GM23338 (cell line): ENCODE measurements around the gene NADK. TPM values are rescaled to one million over a fixed set of nuclear protein-coding genes. Genes with fewer than 3 reads are reported as not detected.
A peak's percentile ranks its signal among the peaks of the same experiment; 100 is the strongest.

ENCODE experiments used
- ATAC-seq: fragments of 200-7000 bp; cut with Tn5 transposase; 3 replicates; pipeline ENCODE4 v1.9.1; 2020
- DNase-seq: peaks from one replicate; pipeline ENCODE4 v3.0.0-alpha.2; 2015; ENCODE audit warnings: low spot score
- H2AFZ ChIP-seq: fragments of 200-600 bp; sonication (generic); 2 replicates; pipeline ENCODE4 v1.8.0; 2016; ENCODE audit warnings: antibody characterized with exemption, mild to moderate bottlenecking, moderate library complexity
- H3F3A ChIP-seq: fragments of 200-600 bp; sonication (generic); replicated peaks from 2 replicates; pipeline ENCODE4 v1.8.0; 2017; ENCODE audit warnings: antibody characterized with exemption, mixed run types, low read depth
- H3K27ac ChIP-seq: fragments of 200-600 bp; sonication (generic); 2 replicates; pipeline ENCODE4 v1.6.1; 2016; ENCODE audit warnings: low read depth
- H3K27me3 ChIP-seq: fragments of 200-600 bp; sonication (generic); 2 replicates; pipeline ENCODE4 v1.8.0; 2016; ENCODE audit warnings: mild to moderate bottlenecking, mixed run types, moderate library complexity; ENCODE audit not compliant: insufficient read depth
- H3K36me3 ChIP-seq: fragments of 200-600 bp; sonication (generic); 2 replicates; pipeline ENCODE4 v1.8.0; 2016; ENCODE audit warnings: mild to moderate bottlenecking; ENCODE audit not compliant: insufficient read depth
- H3K4me1 ChIP-seq: fragments of 200-600 bp; sonication (generic); 2 replicates; pipeline ENCODE4 v1.8.0; 2016; ENCODE audit warnings: mild to moderate bottlenecking, moderate library complexity; ENCODE audit not compliant: insufficient read depth
- H3K4me2 ChIP-seq: fragments of 200-600 bp; sonication (generic); 2 replicates; pipeline ENCODE4 v1.7.1; 2017; ENCODE audit warnings: mixed run types
- H3K4me3 ChIP-seq: fragments of 200-600 bp; sonication (generic); 2 replicates; pipeline ENCODE4 v1.6.1; 2016; ENCODE audit warnings: mixed run types
- H3K79me2 ChIP-seq: fragments of 200-600 bp; sonication (generic); replicated peaks from 2 replicates; pipeline ENCODE4 v1.8.0; 2017; ENCODE audit warnings: mild to moderate bottlenecking; ENCODE audit not compliant: insufficient read depth
- H3K9me2 ChIP-seq: fragments of 200-600 bp; sonication (generic); 2 replicates; pipeline ENCODE4 v1.8.0; 2017; ENCODE audit not compliant: insufficient read depth
- H4K20me1 ChIP-seq: fragments of 200-600 bp; sonication (generic); replicated peaks from 2 replicates; pipeline ENCODE4 v1.8.0; 2017; ENCODE audit warnings: mild to moderate bottlenecking; ENCODE audit not compliant: insufficient read depth
- H3K27ac Mint-ChIP-seq: 2 replicates; pipeline ENCODE4 v1.8.0; 2020; ENCODE audit warnings: inconsistent platforms, mild to moderate bottlenecking, moderate library complexity, mixed read lengths
- H3K27me3 Mint-ChIP-seq: 3 replicates; pipeline ENCODE4 v1.8.0; 2022; ENCODE audit warnings: low read depth, mild to moderate bottlenecking, moderate library complexity, mixed read lengths, inconsistent platforms; ENCODE audit not compliant: insufficient read depth, poor library complexity
- H3K36me3 Mint-ChIP-seq: 3 replicates; pipeline ENCODE4 v1.8.0; 2021; ENCODE audit warnings: low read depth, mild to moderate bottlenecking, inconsistent platforms, moderate library complexity, mixed read lengths
- H3K4me1 Mint-ChIP-seq: 3 replicates; pipeline ENCODE4 v1.8.0; 2020; ENCODE audit warnings: mild to moderate bottlenecking, inconsistent platforms, mixed read lengths
- H3K4me3 Mint-ChIP-seq: 3 replicates; pipeline ENCODE4 v1.8.0; 2021; ENCODE audit warnings: moderate library complexity, mild to moderate bottlenecking, inconsistent platforms, mixed read lengths
- H3K9me3 Mint-ChIP-seq: 3 replicates; pipeline ENCODE4 v1.8.0; 2020; ENCODE audit warnings: moderate library complexity, mild to moderate bottlenecking, inconsistent platforms, mixed read lengths
- CREB1 ChIP-seq: fragments of 250-450 bp; sonication (Bioruptor Pico); IDR thresholded peaks from 2 replicates; pipeline ENCODE4 v1.5.0; 2020; ENCODE audit warnings: low read depth, mild to moderate bottlenecking, moderate library complexity
- EZH2 ChIP-seq: fragments of 200-600 bp; sonication (generic); IDR thresholded peaks from one replicate; pipeline ENCODE4 v1.8.0; 2017; ENCODE audit warnings: antibody characterized with exemption, mild to moderate bottlenecking, low read depth; ENCODE audit not compliant: unreplicated experiment
- EZH2phosphoT487 ChIP-seq: fragments of 200-600 bp; sonication (generic); IDR thresholded peaks from one replicate; pipeline ENCODE4 v1.8.1; 2018; ENCODE audit warnings: antibody characterized with exemption; ENCODE audit not compliant: unreplicated experiment
- JUNB ChIP-seq: IDR thresholded peaks from one replicate; pipeline ENCODE4 v1.6.1; 2016; ENCODE audit warnings: antibody characterized with exemption; ENCODE audit not compliant: unreplicated experiment
- NANOG ChIP-seq: IDR thresholded peaks from 2 replicates; pipeline ENCODE4 v1.6.1; 2016; ENCODE audit warnings: antibody characterized with exemption, borderline replicate concordance
- POLR2AphosphoS5 ChIP-seq: IDR thresholded peaks from 2 replicates; pipeline ENCODE4 v1.6.1; 2016; ENCODE audit warnings: antibody characterized with exemption, low read depth
- STAT1 ChIP-seq: IDR thresholded peaks from one replicate; pipeline ENCODE4 v1.6.1; 2016; ENCODE audit warnings: antibody characterized with exemption; ENCODE audit not compliant: unreplicated experiment
- ZNF114 ChIP-seq: fragments of 250-450 bp; sonication (Bioruptor Pico); IDR thresholded peaks from 2 replicates; pipeline ENCODE4 v1.5.0; 2020; ENCODE audit warnings: mild to moderate bottlenecking, moderate library complexity
- ZNF331 ChIP-seq: fragments of 250-450 bp; sonication (Bioruptor Pico); IDR thresholded peaks from 2 replicates; pipeline ENCODE4 v1.5.0; 2020; ENCODE audit warnings: low read depth, mild to moderate bottlenecking, moderate library complexity
- polyA plus RNA-seq: library from polyadenylated mRNA; unstranded; fragments of >200 nt; fragmentation: Nextera tagmentation; extraction: Ambion mirVana; gene quantifications from 2 replicates; pipeline ENCODE4 v1.2.1, GENCODE V29; 2016
- total RNA-seq: library from RNA; depleted of rRNA; stranded (reverse); fragments of >200 nt; shearing (Covaris generic); gene quantifications from 2 replicates; pipeline ENCODE4 v1.2.3, GENCODE V29; 2014
- TF ChIP-seq, protein P1 (sequence below): IDR thresholded peaks from one replicate; pipeline ENCODE4 v1.6.1; 2018; ENCODE audit warnings: antibody characterized with exemption; ENCODE audit not compliant: unreplicated experiment
- TF ChIP-seq, protein P2 (sequence below): fragments of 250-450 bp; sonication (Bioruptor Pico); IDR thresholded peaks from 2 replicates; pipeline ENCODE4 v1.5.0; 2020; ENCODE audit warnings: mild to moderate bottlenecking, moderate library complexity
- TF ChIP-seq, protein P3 (sequence below), 2 experiments: fragments of 200-600 bp in 1 of 2; sonication (generic) in 1 of 2; conservative IDR thresholded peaks; 2 replicates each; pipeline versions ENCODE4 v1.5.1 to v1.6.1; 2016 to 2017; ENCODE audit warnings: antibody characterized with exemption in 2 of 2, low read depth in 2 of 2, mild to moderate bottlenecking in 2 of 2, moderate library complexity in 1 of 2
- TF ChIP-seq, protein P4 (sequence below): IDR thresholded peaks from 2 replicates; pipeline ENCODE4 v1.6.1; 2016; ENCODE audit warnings: antibody characterized with exemption

Gene NADK
- total and polyA plus RNA-seq, 2 experiments from 2014 or later: 45.3 to 73.2 TPM

DNA sequence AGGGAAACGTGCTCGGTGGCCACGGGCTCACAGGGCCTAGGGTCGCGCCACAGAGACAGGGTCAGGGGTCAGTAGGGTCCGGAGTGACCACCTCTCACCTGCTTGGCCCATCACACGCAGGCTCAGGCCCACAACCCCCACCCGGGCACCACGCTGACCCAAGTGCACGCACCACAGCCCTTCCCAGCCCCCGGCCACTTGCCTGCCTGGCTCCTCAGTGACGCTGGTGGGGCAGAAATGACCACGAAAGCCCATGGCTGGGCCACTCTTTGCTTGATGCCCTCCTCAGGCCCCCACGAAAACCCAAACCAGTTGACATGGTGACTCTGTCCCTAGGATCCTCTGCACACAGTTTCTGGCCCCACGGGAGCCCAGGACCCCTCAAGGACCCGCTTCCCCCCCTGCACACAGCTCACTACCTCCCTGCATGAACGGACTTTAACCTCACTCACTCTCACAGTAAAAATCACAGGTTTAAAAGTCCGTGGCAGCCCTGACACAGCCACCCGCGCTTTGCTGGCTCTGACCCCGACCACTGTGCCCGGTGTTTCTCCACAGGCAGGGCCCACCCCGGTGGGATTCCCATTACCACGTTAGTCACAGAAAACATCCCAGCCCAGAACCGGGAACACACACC lies 20.7 kb downstream of the NADK start:
- peaks cover 73% of the 10 kb centered on the region for H3K36me3 Mint-ChIP-seq
- H3K4me2 ChIP-seq: no peak overlapping the region
- no peaks in the 10 kb centered on the region for H3K4me1 ChIP-seq
- peaks cover 16% of the 10 kb centered on the region; the same call in 1 of the 2 replicates for H3K36me3 ChIP-seq
- no peak overlapping the region for H3K27ac ChIP-seq
- peak overlapping the region; percentile 53; the same call in 1 of the 2 replicates for H3K27ac Mint-ChIP-seq
- no peaks in the 10 kb centered on the region for H3K9me2 ChIP-seq
- no peaks in the 10 kb centered on the region for H3K27me3 ChIP-seq
- no peaks in the 10 kb centered on the region for H3K9me3 Mint-ChIP-seq
- peaks cover 33% of the 10 kb centered on the region for H3K79me2 ChIP-seq
- H3K4me1 Mint-ChIP-seq: peaks cover 1% of the 10 kb centered on the region; the same call in 2 of the 3 replicates
- H3F3A ChIP-seq: peaks cover 11% of the 10 kb centered on the region; the same call in 1 of the 2 replicates
- peaks cover 15% of the 10 kb centered on the region for H3K27me3 Mint-ChIP-seq
- no peak overlapping the region; the same call in 2 of the 3 replicates for H3K4me3 Mint-ChIP-seq
- ATAC-seq: no peak
- DNase-seq: no peak
- H3K4me3 ChIP-seq: no peak overlapping the region
- TF ChIP-seq STAT1 (no peak), EZH2phosphoT487 (no peak), POLR2AphosphoS5 (no peak), JUNB (no peak), CREB1 (no peak), ZNF114 (no peak), ZNF331 (CRISPR knock-in tag) (no peak), NANOG (no peak), EZH2 (no peak)
- TF ChIP-seq, protein P1, sequence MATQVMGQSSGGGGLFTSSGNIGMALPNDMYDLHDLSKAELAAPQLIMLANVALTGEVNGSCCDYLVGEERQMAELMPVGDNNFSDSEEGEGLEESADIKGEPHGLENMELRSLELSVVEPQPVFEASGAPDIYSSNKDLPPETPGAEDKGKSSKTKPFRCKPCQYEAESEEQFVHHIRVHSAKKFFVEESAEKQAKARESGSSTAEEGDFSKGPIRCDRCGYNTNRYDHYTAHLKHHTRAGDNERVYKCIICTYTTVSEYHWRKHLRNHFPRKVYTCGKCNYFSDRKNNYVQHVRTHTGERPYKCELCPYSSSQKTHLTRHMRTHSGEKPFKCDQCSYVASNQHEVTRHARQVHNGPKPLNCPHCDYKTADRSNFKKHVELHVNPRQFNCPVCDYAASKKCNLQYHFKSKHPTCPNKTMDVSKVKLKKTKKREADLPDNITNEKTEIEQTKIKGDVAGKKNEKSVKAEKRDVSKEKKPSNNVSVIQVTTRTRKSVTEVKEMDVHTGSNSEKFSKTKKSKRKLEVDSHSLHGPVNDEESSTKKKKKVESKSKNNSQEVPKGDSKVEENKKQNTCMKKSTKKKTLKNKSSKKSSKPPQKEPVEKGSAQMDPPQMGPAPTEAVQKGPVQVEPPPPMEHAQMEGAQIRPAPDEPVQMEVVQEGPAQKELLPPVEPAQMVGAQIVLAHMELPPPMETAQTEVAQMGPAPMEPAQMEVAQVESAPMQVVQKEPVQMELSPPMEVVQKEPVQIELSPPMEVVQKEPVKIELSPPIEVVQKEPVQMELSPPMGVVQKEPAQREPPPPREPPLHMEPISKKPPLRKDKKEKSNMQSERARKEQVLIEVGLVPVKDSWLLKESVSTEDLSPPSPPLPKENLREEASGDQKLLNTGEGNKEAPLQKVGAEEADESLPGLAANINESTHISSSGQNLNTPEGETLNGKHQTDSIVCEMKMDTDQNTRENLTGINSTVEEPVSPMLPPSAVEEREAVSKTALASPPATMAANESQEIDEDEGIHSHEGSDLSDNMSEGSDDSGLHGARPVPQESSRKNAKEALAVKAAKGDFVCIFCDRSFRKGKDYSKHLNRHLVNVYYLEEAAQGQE: no peak
- TF ChIP-seq, protein P2, sequence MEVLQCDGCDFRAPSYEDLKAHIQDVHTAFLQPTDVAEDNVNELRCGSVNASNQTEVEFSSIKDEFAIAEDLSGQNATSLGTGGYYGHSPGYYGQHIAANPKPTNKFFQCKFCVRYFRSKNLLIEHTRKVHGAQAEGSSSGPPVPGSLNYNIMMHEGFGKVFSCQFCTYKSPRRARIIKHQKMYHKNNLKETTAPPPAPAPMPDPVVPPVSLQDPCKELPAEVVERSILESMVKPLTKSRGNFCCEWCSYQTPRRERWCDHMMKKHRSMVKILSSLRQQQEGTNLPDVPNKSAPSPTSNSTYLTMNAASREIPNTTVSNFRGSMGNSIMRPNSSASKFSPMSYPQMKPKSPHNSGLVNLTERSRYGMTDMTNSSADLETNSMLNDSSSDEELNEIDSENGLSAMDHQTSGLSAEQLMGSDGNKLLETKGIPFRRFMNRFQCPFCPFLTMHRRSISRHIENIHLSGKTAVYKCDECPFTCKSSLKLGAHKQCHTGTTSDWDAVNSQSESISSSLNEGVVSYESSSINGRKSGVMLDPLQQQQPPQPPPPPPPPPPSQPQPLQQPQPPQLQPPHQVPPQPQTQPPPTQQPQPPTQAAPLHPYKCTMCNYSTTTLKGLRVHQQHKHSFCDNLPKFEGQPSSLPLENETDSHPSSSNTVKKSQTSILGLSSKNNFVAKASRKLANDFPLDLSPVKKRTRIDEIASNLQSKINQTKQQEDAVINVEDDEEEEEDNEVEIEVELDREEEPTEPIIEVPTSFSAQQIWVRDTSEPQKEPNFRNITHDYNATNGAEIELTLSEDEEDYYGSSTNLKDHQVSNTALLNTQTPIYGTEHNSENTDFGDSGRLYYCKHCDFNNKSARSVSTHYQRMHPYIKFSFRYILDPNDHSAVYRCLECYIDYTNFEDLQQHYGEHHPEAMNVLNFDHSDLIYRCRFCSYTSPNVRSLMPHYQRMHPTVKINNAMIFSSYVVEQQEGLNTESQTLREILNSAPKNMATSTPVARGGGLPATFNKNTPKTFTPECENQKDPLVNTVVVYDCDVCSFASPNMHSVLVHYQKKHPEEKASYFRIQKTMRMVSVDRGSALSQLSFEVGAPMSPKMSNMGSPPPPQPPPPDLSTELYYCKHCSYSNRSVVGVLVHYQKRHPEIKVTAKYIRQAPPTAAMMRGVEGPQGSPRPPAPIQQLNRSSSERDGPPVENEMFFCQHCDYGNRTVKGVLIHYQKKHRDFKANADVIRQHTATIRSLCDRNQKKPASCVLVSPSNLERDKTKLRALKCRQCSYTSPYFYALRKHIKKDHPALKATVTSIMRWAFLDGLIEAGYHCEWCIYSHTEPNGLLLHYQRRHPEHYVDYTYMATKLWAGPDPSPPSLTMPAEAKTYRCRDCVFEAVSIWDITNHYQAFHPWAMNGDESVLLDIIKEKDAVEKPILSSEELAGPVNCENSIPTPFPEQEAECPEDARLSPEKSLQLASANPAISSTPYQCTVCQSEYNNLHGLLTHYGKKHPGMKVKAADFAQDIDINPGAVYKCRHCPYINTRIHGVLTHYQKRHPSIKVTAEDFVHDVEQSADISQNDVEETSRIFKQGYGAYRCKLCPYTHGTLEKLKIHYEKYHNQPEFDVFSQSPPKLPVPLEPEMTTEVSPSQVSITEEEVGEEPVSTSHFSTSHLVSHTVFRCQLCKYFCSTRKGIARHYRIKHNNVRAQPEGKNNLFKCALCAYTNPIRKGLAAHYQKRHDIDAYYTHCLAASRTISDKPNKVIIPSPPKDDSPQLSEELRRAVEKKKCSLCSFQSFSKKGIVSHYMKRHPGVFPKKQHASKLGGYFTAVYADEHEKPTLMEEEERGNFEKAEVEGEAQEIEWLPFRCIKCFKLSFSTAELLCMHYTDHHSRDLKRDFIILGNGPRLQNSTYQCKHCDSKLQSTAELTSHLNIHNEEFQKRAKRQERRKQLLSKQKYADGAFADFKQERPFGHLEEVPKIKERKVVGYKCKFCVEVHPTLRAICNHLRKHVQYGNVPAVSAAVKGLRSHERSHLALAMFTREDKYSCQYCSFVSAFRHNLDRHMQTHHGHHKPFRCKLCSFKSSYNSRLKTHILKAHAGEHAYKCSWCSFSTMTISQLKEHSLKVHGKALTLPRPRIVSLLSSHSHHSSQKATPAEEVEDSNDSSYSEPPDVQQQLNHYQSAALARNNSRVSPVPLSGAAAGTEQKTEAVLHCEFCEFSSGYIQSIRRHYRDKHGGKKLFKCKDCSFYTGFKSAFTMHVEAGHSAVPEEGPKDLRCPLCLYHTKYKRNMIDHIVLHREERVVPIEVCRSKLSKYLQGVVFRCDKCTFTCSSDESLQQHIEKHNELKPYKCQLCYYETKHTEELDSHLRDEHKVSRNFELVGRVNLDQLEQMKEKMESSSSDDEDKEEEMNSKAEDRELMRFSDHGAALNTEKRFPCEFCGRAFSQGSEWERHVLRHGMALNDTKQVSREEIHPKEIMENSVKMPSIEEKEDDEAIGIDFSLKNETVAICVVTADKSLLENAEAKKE (CRISPR knock-in tag): no peak
- TF ChIP-seq, protein P3, sequence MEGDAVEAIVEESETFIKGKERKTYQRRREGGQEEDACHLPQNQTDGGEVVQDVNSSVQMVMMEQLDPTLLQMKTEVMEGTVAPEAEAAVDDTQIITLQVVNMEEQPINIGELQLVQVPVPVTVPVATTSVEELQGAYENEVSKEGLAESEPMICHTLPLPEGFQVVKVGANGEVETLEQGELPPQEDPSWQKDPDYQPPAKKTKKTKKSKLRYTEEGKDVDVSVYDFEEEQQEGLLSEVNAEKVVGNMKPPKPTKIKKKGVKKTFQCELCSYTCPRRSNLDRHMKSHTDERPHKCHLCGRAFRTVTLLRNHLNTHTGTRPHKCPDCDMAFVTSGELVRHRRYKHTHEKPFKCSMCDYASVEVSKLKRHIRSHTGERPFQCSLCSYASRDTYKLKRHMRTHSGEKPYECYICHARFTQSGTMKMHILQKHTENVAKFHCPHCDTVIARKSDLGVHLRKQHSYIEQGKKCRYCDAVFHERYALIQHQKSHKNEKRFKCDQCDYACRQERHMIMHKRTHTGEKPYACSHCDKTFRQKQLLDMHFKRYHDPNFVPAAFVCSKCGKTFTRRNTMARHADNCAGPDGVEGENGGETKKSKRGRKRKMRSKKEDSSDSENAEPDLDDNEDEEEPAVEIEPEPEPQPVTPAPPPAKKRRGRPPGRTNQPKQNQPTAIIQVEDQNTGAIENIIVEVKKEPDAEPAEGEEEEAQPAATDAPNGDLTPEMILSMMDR (conservative IDR thresholded peaks at IDR 0.05; ENCODE audit: low read depth in 2 of 2): no peak
- TF ChIP-seq, protein P4, sequence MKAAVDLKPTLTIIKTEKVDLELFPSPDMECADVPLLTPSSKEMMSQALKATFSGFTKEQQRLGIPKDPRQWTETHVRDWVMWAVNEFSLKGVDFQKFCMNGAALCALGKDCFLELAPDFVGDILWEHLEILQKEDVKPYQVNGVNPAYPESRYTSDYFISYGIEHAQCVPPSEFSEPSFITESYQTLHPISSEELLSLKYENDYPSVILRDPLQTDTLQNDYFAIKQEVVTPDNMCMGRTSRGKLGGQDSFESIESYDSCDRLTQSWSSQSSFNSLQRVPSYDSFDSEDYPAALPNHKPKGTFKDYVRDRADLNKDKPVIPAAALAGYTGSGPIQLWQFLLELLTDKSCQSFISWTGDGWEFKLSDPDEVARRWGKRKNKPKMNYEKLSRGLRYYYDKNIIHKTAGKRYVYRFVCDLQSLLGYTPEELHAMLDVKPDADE: no peak
- H2AFZ ChIP-seq: no peak overlapping the region
- H4K20me1 ChIP-seq: peaks cover 16% of the 10 kb centered on the region; the same call in 1 of the 2 replicates
